Right lobe of liver (tissue), 6 donors: ENCODE data around the gene IRX1. TPM values are rescaled to one million over a fixed set of nuclear protein-coding genes. Genes with fewer than 3 reads are reported as not detected.

ENCODE experiments used
- ATAC-seq, 4 donors: fragments of 200-7000 bp; cut with Tn5 transposase; one replicate each; pipeline ENCODE4 v1.9.1; 2020; ENCODE audit warnings: mild to moderate bottlenecking in 4 of 4, moderate library complexity in 4 of 4
- DNase-seq, 3 donors: peaks; one replicate each; pipeline ENCODE4 v3.0.0-alpha.2; 2020
- H3K27ac ChIP-seq, 3 donors: fragments of 200-600 bp; one replicate each; pipeline ENCODE4 v1.8.0; 2022
- H3K27me3 ChIP-seq, 2 donors: fragments of 200-600 bp; one replicate each; pipeline ENCODE4 v1.8.0; 2022
- H3K36me3 ChIP-seq, 4 donors: fragments of 200-600 bp; sonication (generic) in 1 of 4; one replicate each; pipeline versions ENCODE4 v1.5.1 to v1.8.0; 2017 to 2022; ENCODE audit warnings: control low read depth in 1 of 4
- H3K4me1 ChIP-seq, 4 donors: fragments of 200-600 bp; sonication (generic) in 1 of 4; one replicate each; pipeline versions ENCODE4 v1.5.1 to v1.8.0; 2017 to 2022; ENCODE audit warnings: control low read depth in 1 of 4
- H3K4me3 ChIP-seq, 3 donors: fragments of 200-600 bp; one replicate each; pipeline ENCODE4 v1.8.0; 2022
- H3K9me3 ChIP-seq, 4 donors: fragments of 200-600 bp; sonication (generic) in 1 of 4; one replicate each; pipeline versions ENCODE4 v1.5.1 to v1.8.0; 2017 to 2022; ENCODE audit warnings: control low read depth in 1 of 4
- CTCF ChIP-seq, 4 donors: fragments of 200-600 bp in 3 of 4; fragments of 450-650 bp in 1 of 4; IDR thresholded peaks; one replicate each; pipeline versions ENCODE4 v1.5.1 to v1.8.0; 2016 to 2022; ENCODE audit warnings: antibody characterized with exemption in 4 of 4, mild to moderate bottlenecking in 2 of 4
- POLR2A ChIP-seq: fragments of 450-650 bp; IDR thresholded peaks from one replicate; pipeline ENCODE4 v1.6.1; 2017; ENCODE audit warnings: antibody characterized with exemption, mild to moderate bottlenecking
- WGBS: methylation state at CpG from one replicate; pipeline ENCODE4 v1.1.6; 2018; ENCODE audit warnings: low coverage, low lambda C conversion rate; ENCODE audit not compliant: insufficient coverage; ENCODE audit errors: missing lambda C conversion rate; 5-methylcytosine and 5-hydroxymethylcytosine counted together
- intact Hi-C, 2 donors: fragments of 100-400 bp; cut with DNase I; formaldehyde crosslinking; loops; one replicate each; pipeline versions ENCODE4 v1.11.2 to v1.14.1; 2022
- long read RNA-seq: library from polyadenylated mRNA; unstranded; transcript quantifications from one replicate; pipeline ENCODE4 v2.0.0, GENCODE V29; 2019
- total RNA-seq, 6 experiments: library from RNA; depleted of rRNA in 2 of 6; stranded (reverse); fragments of >200 nt in 2 of 6; fragmentation: NEBNext Ultra II Directional in 3 of 6; extraction: Animal tissue kit (Norgen Biotek cat#: 25700) in 3 of 6; gene quantifications; one replicate each; pipeline versions ENCODE4 v1.1.0 to v1.2.4, GENCODE V29; 2016 to 2023
- donor health status: DM: no; HTN: yes; CAD: no.
- donor health status: DM: no; HTN: no; CAD: no.
- donor health status: DM: no; HTN: no; CAD: no.
- donor health status: DM: no; HTN: yes; CAD: no.
- donor health status: DM: no; HTN: yes; CAD: no.

IRX1 gene
- total RNA-seq, result not detected
- long read RNA-seq, result 0 reads

- WGBS, result 2% methylated on average over 12 of the region's 106 CpGs
Observed at GRCh38 chr5:3595006-3595961, at the start of gene IRX1. IRX1 (plus strand) TSS chr5:3595832; CDS start chr5:3596106, 274 bp downstream.

DNA sequence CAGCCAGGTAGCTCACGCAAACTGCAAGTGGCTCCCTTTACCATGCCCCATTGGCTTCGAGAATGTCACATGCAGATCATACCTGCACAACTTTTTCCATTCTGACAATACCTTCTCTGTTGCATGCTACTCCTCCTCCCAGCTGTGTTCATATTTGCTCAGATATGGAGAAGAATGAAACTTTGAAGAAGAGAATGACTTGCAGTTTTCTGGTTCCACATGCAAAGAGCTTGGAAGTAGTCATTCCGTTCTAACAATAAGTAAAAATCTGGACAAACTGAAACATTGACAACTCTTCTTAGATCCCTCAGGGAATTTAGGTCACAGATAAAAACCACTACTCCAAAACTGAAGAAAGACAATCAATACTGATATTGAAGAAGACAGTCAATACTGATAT lies 49.6 kb upstream of the IRX1 start:
- Histone ChIP-seq H3K4me1 (no peaks in the 10 kb centered on the region), H3K9me3 (no peaks in the 10 kb centered on the region), H3K4me3 (no peak overlapping the region), H3K36me3 (no peaks in the 10 kb centered on the region), H3K27ac (no peak overlapping the region), H3K27me3 (no peaks in the 10 kb centered on the region)
- 85% methylated on average over 1 of the region's 3 CpGs for WGBS
- ATAC-seq (no peak), DNase-seq (no peak)
- intact Hi-C loops, result no loop called here
- no peak for TF ChIP-seq POLR2A
- TF ChIP-seq CTCF (IDR thresholded peaks at IDR 0.05), result no peak

More at GRCh38 chr5:3595006-3595961, at the start of gene IRX1:
- H3K4me1 ChIP-seq, result peaks cover 0 to 9% (median 0%) of the 10 kb centered on the region in 4 donors
- intact Hi-C loops, result no loop called here
- peaks cover 0 to 38% of the 10 kb centered on the region in 2 donors for H3K27me3 ChIP-seq
- H3K36me3 ChIP-seq, result no peaks in the 10 kb centered on the region
- H3K9me3 ChIP-seq, result no peaks in the 10 kb centered on the region
- DNase-seq, result no peak
- H3K27ac ChIP-seq, result no peak within 1 kb of the TSS
- TF ChIP-seq POLR2A, result no peak
- no peak for TF ChIP-seq CTCF (IDR thresholded peaks at IDR 0.05)
- ATAC-seq, result no peak
- H3K4me3 ChIP-seq, result no peak within 1 kb of the TSS

GRCh38 chr5:3564116-3564515 lies 31.5 kb upstream of the IRX1 start:
- Histone ChIP-seq H3K36me3 (no peaks in the 10 kb centered on the region), H3K27me3 (no peaks in the 10 kb centered on the region), H3K4me1 (no peaks in the 10 kb centered on the region), H3K4me3 (no peak overlapping the region), H3K27ac (no peak overlapping the region), H3K9me3 (no peaks in the 10 kb centered on the region)
- TF ChIP-seq POLR2A, result no peak
- no peak for TF ChIP-seq CTCF (IDR thresholded peaks at IDR 0.05)
- 16% methylated on average over 2 of the region's 2 CpGs for WGBS
- intact Hi-C loops, result no loop called here
- DNase-seq, result no peak
- ATAC-seq, result no peak

DNA sequence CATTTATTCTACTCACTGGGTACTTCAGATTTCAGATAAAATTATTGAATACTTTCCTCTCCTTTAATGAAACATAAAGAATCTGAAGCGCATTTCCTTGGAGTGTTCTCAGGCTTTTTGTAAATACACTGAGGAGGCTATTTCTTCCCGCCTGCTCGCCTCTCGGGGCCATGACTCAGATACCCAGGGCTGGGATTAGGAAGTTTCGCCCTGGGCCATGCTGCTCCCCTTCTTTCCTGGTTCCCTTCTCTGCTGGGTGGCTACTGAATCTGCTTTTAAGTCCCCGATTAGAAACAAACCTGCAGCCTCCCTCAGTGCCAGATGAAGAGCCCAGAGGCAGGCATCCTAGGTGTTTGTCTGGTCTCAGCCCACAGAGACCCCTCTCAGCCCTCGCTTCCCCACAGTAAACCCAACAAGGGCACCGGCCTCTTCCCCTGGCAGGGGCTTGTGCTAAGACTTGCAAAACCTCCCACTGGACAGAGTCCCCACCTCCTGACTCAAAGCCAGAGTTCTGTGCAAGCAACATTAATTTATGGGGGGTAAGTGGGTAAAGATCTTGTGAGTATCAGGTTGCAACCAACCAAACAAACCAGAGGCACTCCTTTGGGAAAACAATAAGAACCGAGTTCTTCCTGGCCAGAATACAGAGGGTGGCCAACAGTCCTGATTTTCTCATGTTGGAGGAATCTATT lies 30.7 kb upstream of the IRX1 start:
- Histone ChIP-seq H3K27me3 (no peaks in the 10 kb centered on the region), H3K4me3 (no peak overlapping the region), H3K9me3 (no peaks in the 10 kb centered on the region), H3K36me3 (no peaks in the 10 kb centered on the region), H3K4me1 (no peaks in the 10 kb centered on the region), H3K27ac (no peak overlapping the region)
- no peak for ATAC-seq
- 46% methylated on average over 9 of the region's 9 CpGs for WGBS
- TF ChIP-seq POLR2A (no peak), CTCF (IDR thresholded peaks at IDR 0.05) (no peak)
- intact Hi-C loops, result no loop called here
- DNase-seq, result no peak
